Tibial nerve (tissue), 4 donors: ENCODE data around the gene PRKAB2.
"Not testable (repeated sequence)": the region's sequence is repeated elsewhere in the genome, so short reads cannot be mapped to it uniquely, and the experiment has no call there.

ENCODE experiments used
- EP300 ChIP-seq, 2 donors: sonication (generic); formaldehyde crosslinking; IDR thresholded peaks; one replicate each; pipeline ENCODE4 v1.6.1; 2017; ENCODE audit warnings: antibody characterized with exemption in 2 of 2, mild to moderate bottlenecking in 1 of 2
- POLR2A ChIP-seq, 2 donors: fragments of 450-650 bp; IDR thresholded peaks; one replicate each; pipeline ENCODE4 v1.6.1; 2017; ENCODE audit warnings: antibody characterized with exemption in 2 of 2, mild to moderate bottlenecking in 2 of 2, moderate library complexity in 2 of 2
- TF ChIP-seq, protein P1 (sequence below), 5 experiments: fragments of 200-600 bp in 3 of 5; fragments of 450-650 bp in 2 of 5; sonication (generic) in 3 of 5; IDR thresholded peaks; one replicate each; pipeline ENCODE4 v1.5.1; 2016 to 2019; ENCODE audit warnings: antibody characterized with exemption in 5 of 5, mild to moderate bottlenecking in 3 of 5, moderate library complexity in 2 of 5

DNA sequence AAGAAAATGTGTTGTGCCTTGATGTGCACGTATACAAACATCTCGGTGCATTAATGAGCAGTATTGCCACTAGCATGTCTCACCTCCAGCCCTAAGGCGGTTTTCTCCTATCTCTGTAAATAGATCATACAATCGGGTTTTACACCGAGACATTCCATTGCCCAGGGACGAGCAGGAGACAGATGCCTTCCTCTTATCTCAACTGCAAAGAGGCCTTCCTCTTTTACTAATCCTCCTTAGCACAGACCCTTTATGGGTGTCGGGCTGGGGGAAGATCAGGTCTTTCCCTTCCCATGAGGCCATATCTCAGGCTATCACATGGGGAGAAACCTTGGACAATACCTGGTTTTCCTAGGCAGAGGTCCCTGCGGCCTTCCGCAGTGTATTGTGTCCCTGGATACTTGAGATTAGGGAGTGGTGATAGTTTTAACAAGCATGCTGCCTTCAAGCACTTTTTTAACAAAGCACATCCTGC lies 65.8 kb downstream of the PRKAB2 start:
- TF ChIP-seq, protein P1, sequence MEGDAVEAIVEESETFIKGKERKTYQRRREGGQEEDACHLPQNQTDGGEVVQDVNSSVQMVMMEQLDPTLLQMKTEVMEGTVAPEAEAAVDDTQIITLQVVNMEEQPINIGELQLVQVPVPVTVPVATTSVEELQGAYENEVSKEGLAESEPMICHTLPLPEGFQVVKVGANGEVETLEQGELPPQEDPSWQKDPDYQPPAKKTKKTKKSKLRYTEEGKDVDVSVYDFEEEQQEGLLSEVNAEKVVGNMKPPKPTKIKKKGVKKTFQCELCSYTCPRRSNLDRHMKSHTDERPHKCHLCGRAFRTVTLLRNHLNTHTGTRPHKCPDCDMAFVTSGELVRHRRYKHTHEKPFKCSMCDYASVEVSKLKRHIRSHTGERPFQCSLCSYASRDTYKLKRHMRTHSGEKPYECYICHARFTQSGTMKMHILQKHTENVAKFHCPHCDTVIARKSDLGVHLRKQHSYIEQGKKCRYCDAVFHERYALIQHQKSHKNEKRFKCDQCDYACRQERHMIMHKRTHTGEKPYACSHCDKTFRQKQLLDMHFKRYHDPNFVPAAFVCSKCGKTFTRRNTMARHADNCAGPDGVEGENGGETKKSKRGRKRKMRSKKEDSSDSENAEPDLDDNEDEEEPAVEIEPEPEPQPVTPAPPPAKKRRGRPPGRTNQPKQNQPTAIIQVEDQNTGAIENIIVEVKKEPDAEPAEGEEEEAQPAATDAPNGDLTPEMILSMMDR (IDR thresholded peaks at IDR 0.05): not testable (repeated sequence)
- not testable (repeated sequence) for TF ChIP-seq POLR2A, EP300 (IDR thresholded peaks at IDR 0.05)
